ENCODE results near the gene PTMA.

- TF ChIP-seq, protein P1, sequence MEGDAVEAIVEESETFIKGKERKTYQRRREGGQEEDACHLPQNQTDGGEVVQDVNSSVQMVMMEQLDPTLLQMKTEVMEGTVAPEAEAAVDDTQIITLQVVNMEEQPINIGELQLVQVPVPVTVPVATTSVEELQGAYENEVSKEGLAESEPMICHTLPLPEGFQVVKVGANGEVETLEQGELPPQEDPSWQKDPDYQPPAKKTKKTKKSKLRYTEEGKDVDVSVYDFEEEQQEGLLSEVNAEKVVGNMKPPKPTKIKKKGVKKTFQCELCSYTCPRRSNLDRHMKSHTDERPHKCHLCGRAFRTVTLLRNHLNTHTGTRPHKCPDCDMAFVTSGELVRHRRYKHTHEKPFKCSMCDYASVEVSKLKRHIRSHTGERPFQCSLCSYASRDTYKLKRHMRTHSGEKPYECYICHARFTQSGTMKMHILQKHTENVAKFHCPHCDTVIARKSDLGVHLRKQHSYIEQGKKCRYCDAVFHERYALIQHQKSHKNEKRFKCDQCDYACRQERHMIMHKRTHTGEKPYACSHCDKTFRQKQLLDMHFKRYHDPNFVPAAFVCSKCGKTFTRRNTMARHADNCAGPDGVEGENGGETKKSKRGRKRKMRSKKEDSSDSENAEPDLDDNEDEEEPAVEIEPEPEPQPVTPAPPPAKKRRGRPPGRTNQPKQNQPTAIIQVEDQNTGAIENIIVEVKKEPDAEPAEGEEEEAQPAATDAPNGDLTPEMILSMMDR (IDR thresholded peaks at IDR 0.05) = no peak
- no peak for TF ChIP-seq POLR2A (IDR thresholded peaks at IDR 0.05)
Observed at GRCh38 chr2:231727621-231728020, 19.3 kb downstream of the PTMA start.

All from transverse colon (tissue), 3 donors.